Endothelial cell of umbilical vein (primary cell): ENCODE measurements around the gene SLC12A9. TPM values are rescaled to one million over a fixed set of nuclear protein-coding genes. Genes with fewer than 3 reads are reported as not detected.
A peak's percentile ranks its signal among the peaks of the same experiment; 100 is the strongest.

ENCODE experiments used
- BruUV-seq: library from RNA; stranded (reverse); fragments of 400-500 nt; replicated peaks from 2 replicates; lab custom pipeline; 2021; lab: Mats Ljungman, UMichigan
- CTCF ChIA-PET: fragments of 300-600, 350-600 bp; sonication (Branson Sonifier 250); formaldehyde crosslinking; loops from one replicate; lab custom pipeline; 2021; ENCODE audit warnings: antibody characterized with exemption, inconsistent platforms; lab: Charles Lee
- POLR2A ChIA-PET: fragments of 300-600, 350-600 bp; sonication (Branson Sonifier 250); formaldehyde crosslinking; loops from one replicate; lab custom pipeline; 2021; ENCODE audit warnings: antibody characterized with exemption, inconsistent platforms; lab: Charles Lee
- DNase-seq: peaks from one replicate; pipeline ENCODE4 v3.0.0-alpha.2; 2011; ENCODE audit warnings: low read depth, low spot score
- FAIRE-seq: peaks from 2 replicates; lab custom pipeline; 2011; peaks lifted over from hg19 to GRCh38; lab: Jason Lieb, UNC
- H2AFZ ChIP-seq: 2 replicates; pipeline ENCODE4 v1.6.0; 2012; ENCODE audit warnings: low read depth, low read length, control low read depth, inconsistent platforms
- H3K27ac ChIP-seq: 2 replicates; pipeline ENCODE4 v1.5.1; 2011; ENCODE audit warnings: low read depth, mild to moderate bottlenecking, control low read depth, low read length, moderate library complexity; ENCODE audit not compliant: insufficient read depth
- H3K27me3 ChIP-seq, 2 experiments: 2 replicates each; pipeline versions ENCODE4 v1.6.0 to v1.6.1; 2011; ENCODE audit warnings: low read length in 2 of 2, mixed read lengths in 1 of 2; ENCODE audit not compliant: control insufficient read depth in 2 of 2, insufficient read depth in 2 of 2
- H3K36me3 ChIP-seq, 2 experiments: 2 replicates in 1 of 2; 3 replicates in 1 of 2; pipeline ENCODE4 v1.5.1; 2011; ENCODE audit warnings: low read length in 2 of 2, mild to moderate bottlenecking in 1 of 2, moderate library complexity in 1 of 2; ENCODE audit not compliant: control insufficient read depth in 2 of 2, insufficient read depth in 2 of 2; ENCODE audit errors: extremely low read depth in 1 of 2
- H3K4me1 ChIP-seq: 3 replicates; pipeline ENCODE4 v1.5.1; 2011; ENCODE audit warnings: mild to moderate bottlenecking, low read length; ENCODE audit not compliant: control insufficient read depth, insufficient read depth; ENCODE audit errors: extremely low read depth
- H3K4me2 ChIP-seq: 2 replicates; pipeline ENCODE4 v1.6.1; 2011; ENCODE audit warnings: low read length, control low read depth, mixed read lengths; ENCODE audit not compliant: insufficient read depth
- H3K4me3 ChIP-seq, 3 experiments: fragments of 200-600 bp in 1 of 3; sonication (generic), shearing (Covaris generic) in 1 of 3; replicated peaks in 1 of 3; 2 replicates each; pipeline ENCODE4 v1.5.1; 2011 to 2016; ENCODE audit warnings: control low read depth in 3 of 3, low read length in 3 of 3, mild to moderate bottlenecking in 2 of 3, inconsistent platforms in 1 of 3, low read depth in 1 of 3, moderate library complexity in 1 of 3; ENCODE audit not compliant: insufficient read depth in 1 of 3
- H3K79me2 ChIP-seq: 2 replicates; pipeline ENCODE4 v1.6.0; 2012; ENCODE audit warnings: low read length, inconsistent platforms; ENCODE audit not compliant: control insufficient read depth, insufficient read depth
- H3K9ac ChIP-seq: replicated peaks from 2 replicates; pipeline ENCODE3; 2011; ENCODE audit warnings: low read length, control low read depth; ENCODE audit not compliant: insufficient read depth; ENCODE audit errors: extremely low read depth
- H3K9me1 ChIP-seq: replicated peaks from 3 replicates; pipeline ENCODE4 v1.6.0; 2011; ENCODE audit warnings: mild to moderate bottlenecking, low read length; ENCODE audit not compliant: control insufficient read depth, insufficient read depth; ENCODE audit errors: extremely low read depth
- H3K9me3 ChIP-seq: replicated peaks from 2 replicates; pipeline ENCODE4 v1.5.1; 2012; ENCODE audit warnings: low read length, inconsistent platforms; ENCODE audit not compliant: control insufficient read depth, insufficient read depth
- H4K20me1 ChIP-seq: replicated peaks from 2 replicates; pipeline ENCODE3; 2011; ENCODE audit warnings: mild to moderate bottlenecking, low read length; ENCODE audit not compliant: control insufficient read depth, insufficient read depth; ENCODE audit errors: extremely low read depth
- EZH2 ChIP-seq: IDR thresholded peaks from 2 replicates; pipeline ENCODE4 v1.6.1; 2012; ENCODE audit warnings: borderline replicate concordance, low read depth, mild to moderate bottlenecking, moderate library complexity, low read length, inconsistent platforms; ENCODE audit not compliant: severe bottlenecking
- FOS ChIP-seq: IDR thresholded peaks from 2 replicates; pipeline ENCODE4 v1.6.1; 2011; ENCODE audit warnings: mild to moderate bottlenecking, low read length, moderate library complexity, borderline replicate concordance; ENCODE audit not compliant: insufficient read depth
- GATA2 ChIP-seq: IDR thresholded peaks from 2 replicates; pipeline ENCODE4 v1.7.0; 2011; ENCODE audit warnings: low read depth, mild to moderate bottlenecking, moderate library complexity, mixed read lengths, low read length; ENCODE audit not compliant: insufficient read length, insufficient read depth
- JUN ChIP-seq: IDR thresholded peaks from 2 replicates; pipeline ENCODE4 v1.6.1; 2011; ENCODE audit warnings: borderline replicate concordance, low read depth; ENCODE audit not compliant: insufficient read length, insufficient read depth
- MYC ChIP-seq: IDR thresholded peaks from one replicate; pipeline ENCODE4 v1.6.1; 2011; ENCODE audit warnings: mild to moderate bottlenecking, low read depth, low read length
- POLR2A ChIP-seq: IDR thresholded peaks from 2 replicates; pipeline ENCODE4 v1.6.1; 2012; ENCODE audit warnings: low read depth, mild to moderate bottlenecking, control low read depth, low read length
- POLR2AphosphoS5 ChIP-seq: IDR thresholded peaks from 2 replicates; pipeline ENCODE4 v1.6.1; 2012; ENCODE audit warnings: low read depth, mild to moderate bottlenecking, control low read depth, low read length, moderate library complexity; ENCODE audit not compliant: insufficient read depth
- dilution Hi-C: fragments of 300-500 bp; cut with MboI; formaldehyde crosslinking; loops from one replicate; pipeline ENCODE4 v1.15.0; 2019; ENCODE audit warnings: low sequenced_read_pairs; ENCODE audit not compliant: extremely low pct_ligation_motif_present
- intact Hi-C: fragments of 100-400 bp; cut with micrococcal nuclease; formaldehyde crosslinking; loops from one replicate; pipeline ENCODE4 v1.10.0; 2022
- polyA plus RNA-seq, 4 experiments: library from polyadenylated mRNA; depleted of rRNA in 3 of 4; stranded (reverse) in 3 of 4; unstranded in 1 of 4; fragments of >200 nt; gene quantifications; 2 replicates each; pipeline versions ENCODE4 v1.2.1 to v1.2.3, GENCODE V29; 2011 to 2012; ENCODE audit warnings: missing spikeins in 1 of 4
- total RNA-seq: library from RNA; stranded (reverse); gene quantifications from 2 replicates; pipeline ENCODE4 v1.2.3, GENCODE V29; 2021
- TF ChIP-seq, protein P1 (sequence below), 2 donors: IDR thresholded peaks; 1 replicate in 1 of 2; 2 replicates in 1 of 2; pipeline ENCODE4 v1.5.1; 2011; ENCODE audit warnings: low read length in 2 of 2, mild to moderate bottlenecking in 2 of 2, moderate library complexity in 2 of 2, control low read depth in 1 of 2, inconsistent platforms in 1 of 2, low read depth in 1 of 2; ENCODE audit not compliant: insufficient read depth in 1 of 2; ENCODE audit errors: extremely low read depth in 1 of 2
- TF ChIP-seq, protein P2 (sequence below): IDR thresholded peaks from 2 replicates; pipeline ENCODE4 v1.6.1; 2011; ENCODE audit not compliant: insufficient read depth, insufficient read length

The SLC12A9 gene
- total and polyA plus RNA-seq, 2 donors (not counting 3 experiments of a cell fraction or from before 2014, with no cell fraction given): 35.0 to 37.0 TPM

DNA sequence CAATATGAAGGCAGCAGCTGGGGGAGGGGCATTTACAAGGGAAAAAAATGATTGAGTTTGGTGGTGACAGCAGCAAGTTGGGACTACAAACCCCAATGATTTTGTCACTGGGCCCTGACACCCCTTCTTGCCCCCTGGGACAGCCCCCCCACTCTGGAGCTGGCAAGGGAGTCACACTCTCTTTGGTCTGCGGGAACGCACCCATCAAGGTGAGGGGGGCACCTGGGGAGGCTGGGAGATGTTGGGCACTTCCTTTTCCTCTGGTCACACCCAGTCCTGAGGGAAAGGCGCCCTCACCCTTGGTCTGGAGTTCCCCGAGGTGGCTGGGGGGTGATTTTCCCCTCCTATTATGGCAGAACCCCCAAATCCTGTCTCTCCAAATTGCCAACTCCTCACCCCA, 49.6 kb upstream of the SLC12A9 start:
- no peak overlapping the region for H3K4me2 ChIP-seq

DNA sequence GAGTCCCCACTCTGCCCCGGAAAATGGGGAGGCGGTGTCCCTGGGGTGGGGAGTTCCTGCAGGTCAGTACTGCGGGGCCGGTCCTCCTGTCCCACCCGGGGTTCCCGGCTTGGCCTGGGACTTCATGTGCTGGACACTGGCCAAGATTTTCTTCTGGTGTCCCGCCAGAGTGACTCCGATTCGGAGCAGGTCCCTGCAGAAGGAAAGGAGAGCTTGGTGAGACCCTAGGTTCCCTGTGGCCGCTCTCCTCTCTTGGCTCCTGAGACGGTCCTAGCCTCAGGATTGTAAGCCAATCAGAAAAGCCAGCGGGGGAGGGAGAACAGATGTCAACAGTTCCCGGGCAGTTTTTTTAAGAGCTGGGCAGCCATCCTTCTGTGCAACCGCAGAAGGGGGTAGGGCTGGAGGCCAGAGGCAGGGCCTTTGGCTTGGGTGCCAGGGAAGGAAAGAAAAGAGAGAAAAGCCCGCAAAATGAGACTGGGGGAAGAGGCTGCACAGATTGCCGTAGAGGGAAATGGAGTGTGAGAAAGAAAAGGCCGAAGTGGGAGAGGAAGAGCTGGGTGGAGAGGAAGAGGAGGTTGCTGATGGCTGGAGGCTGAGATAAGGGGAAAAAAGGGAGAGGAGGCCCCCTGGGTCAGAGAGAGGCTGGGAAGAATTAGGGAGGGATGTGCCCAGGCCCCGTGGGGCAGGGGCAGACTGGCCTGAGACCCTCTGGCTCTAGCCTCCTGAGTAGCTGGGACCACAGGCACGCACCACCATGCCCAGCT, 48.9 kb upstream of the SLC12A9 start:
- DNase-seq (peak; percentile 65), FAIRE-seq (peak; percentile 85)
- ChIA-PET CTCF (interaction anchor here (0.6 to 9.8 kb wide), 5 partner anchors 9 to 98 kb away, joined by 4 to 214 read pairs (median 8); partner anchors contain the start of genes EPHB4 and SLC12A9), POLR2A (interaction anchor here (0.6 to 0.7 kb wide), 3 partner anchors 22 to 71 kb away, joined by 3 read pairs; partner anchors contain the start of gene SRRT)
- Histone ChIP-seq H4K20me1 (peaks cover 6% of the 10 kb centered on the region), H3K36me3 (peaks cover 34 to 53% of the 10 kb centered on the region in 2 experiments), H3K79me2 (peaks cover 4% of the 10 kb centered on the region), H3K27ac (no peak overlapping the region), H3K4me1 (peaks cover 44% of the 10 kb centered on the region), H3K9me1 (no peaks in the 10 kb centered on the region), H3K9ac (no peak overlapping the region), H2AFZ (no peak overlapping the region), H3K27me3 (no peaks in the 10 kb centered on the region), H3K4me3 (no peak overlapping the region), H3K9me3 (no peaks in the 10 kb centered on the region), H3K4me2 (no peak overlapping the region)
- dilution Hi-C loops (no loop called here), intact Hi-C loops (loop anchor here (1.0 to 5.0 kb wide), 2 partner anchors 24 to 64 kb away; partner anchors contain the start of genes EPHB4 and TRIP6)
- no TSS peak for BruUV-seq
- no peak for TF ChIP-seq POLR2AphosphoS5
- TF ChIP-seq EZH2: no peak
- TF ChIP-seq, protein P1, sequence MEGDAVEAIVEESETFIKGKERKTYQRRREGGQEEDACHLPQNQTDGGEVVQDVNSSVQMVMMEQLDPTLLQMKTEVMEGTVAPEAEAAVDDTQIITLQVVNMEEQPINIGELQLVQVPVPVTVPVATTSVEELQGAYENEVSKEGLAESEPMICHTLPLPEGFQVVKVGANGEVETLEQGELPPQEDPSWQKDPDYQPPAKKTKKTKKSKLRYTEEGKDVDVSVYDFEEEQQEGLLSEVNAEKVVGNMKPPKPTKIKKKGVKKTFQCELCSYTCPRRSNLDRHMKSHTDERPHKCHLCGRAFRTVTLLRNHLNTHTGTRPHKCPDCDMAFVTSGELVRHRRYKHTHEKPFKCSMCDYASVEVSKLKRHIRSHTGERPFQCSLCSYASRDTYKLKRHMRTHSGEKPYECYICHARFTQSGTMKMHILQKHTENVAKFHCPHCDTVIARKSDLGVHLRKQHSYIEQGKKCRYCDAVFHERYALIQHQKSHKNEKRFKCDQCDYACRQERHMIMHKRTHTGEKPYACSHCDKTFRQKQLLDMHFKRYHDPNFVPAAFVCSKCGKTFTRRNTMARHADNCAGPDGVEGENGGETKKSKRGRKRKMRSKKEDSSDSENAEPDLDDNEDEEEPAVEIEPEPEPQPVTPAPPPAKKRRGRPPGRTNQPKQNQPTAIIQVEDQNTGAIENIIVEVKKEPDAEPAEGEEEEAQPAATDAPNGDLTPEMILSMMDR (IDR thresholded peaks at IDR 0.05; ENCODE audit: extremely low read depth in 1 of 2, insufficient read depth in 1 of 2, low read depth in 1 of 2, low read length in 2 of 2): no peak
- TF ChIP-seq GATA2: no peak
- TF ChIP-seq POLR2A: no peak
- no peak for TF ChIP-seq MYC
- TF ChIP-seq, protein P2, sequence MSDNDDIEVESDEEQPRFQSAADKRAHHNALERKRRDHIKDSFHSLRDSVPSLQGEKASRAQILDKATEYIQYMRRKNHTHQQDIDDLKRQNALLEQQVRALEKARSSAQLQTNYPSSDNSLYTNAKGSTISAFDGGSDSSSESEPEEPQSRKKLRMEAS: no peak
- TF ChIP-seq FOS: no peak
- no peak for TF ChIP-seq JUN

More for the DNA sequence above, 49.6 kb upstream of the SLC12A9 start:
- Histone ChIP-seq H3K27ac (no peak overlapping the region), H3K36me3 (peaks cover 29 to 48% of the 10 kb centered on the region in 2 experiments), H2AFZ (no peak overlapping the region), H4K20me1 (peaks cover 5% of the 10 kb centered on the region), H3K9me3 (no peaks in the 10 kb centered on the region), H3K4me3 (no peak overlapping the region), H3K4me1 (peaks cover 44% of the 10 kb centered on the region), H3K79me2 (peaks cover 4% of the 10 kb centered on the region), H3K9ac (no peak overlapping the region), H3K9me1 (no peaks in the 10 kb centered on the region), H3K27me3 (no peaks in the 10 kb centered on the region)
- intact Hi-C loops: loop anchor here (1.0 to 5.0 kb wide), 2 partner anchors 24 to 64 kb away; partner anchors contain the start of genes EPHB4 and TRIP6
- no TSS peak for BruUV-seq
- ChIA-PET POLR2A (interaction anchor here (0.6 kb wide), 1 partner anchor 33 kb away, joined by 3 read pairs; no protein-coding TSS in a partner anchor), CTCF (interaction anchor here (1.6 to 9.8 kb wide), 3 partner anchors 24 to 98 kb away, joined by 6 to 214 read pairs (median 67); partner anchors contain the start of genes EPHB4 and SLC12A9)
- dilution Hi-C loops: no loop called here
- FAIRE-seq (no peak), DNase-seq (no peak)
- TF ChIP-seq MYC (no peak), POLR2A (no peak), POLR2AphosphoS5 (no peak), EZH2 (no peak), GATA2 (no peak)
- TF ChIP-seq, protein P2: no peak
